Fibroblast of skin of right biceps (primary cell): Measurements from ENCODE around the gene ARHGDIA.

Experiments
- DNase-seq: peaks from one replicate; pipeline ENCODE4 v3.0.0-alpha.2; 2013

ARHGDIA gene

GRCh38 chr17:81822996-81823819 is 47.9 kb downstream of the ARHGDIA start:
- DNase-seq: no peak

DNA sequence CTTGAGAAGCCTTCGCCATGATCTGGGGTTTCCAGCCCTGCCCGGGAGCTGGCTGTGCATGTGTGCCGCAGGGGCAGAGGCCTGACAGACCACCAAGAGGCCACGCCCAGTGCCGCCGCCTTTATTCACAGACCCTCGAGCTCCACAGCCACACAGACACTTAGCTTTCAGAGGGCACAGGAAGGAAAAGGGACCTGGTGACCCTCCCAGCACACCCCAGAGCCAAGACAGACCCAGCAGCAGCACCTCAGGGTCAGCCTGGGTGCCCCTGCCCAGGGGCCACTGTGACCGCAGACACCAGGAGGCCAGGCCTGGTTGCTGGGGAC is 48.9 kb downstream of the ARHGDIA start:
- no peak for DNase-seq

- peak; percentile 47 for DNase-seq
Observed at GRCh38 chr17:81821603-81822311, 49.4 kb downstream of the ARHGDIA start.

GRCh38 chr17:81821147-81821546 is 50.0 kb downstream of the ARHGDIA start:
- no peak for DNase-seq

DNA sequence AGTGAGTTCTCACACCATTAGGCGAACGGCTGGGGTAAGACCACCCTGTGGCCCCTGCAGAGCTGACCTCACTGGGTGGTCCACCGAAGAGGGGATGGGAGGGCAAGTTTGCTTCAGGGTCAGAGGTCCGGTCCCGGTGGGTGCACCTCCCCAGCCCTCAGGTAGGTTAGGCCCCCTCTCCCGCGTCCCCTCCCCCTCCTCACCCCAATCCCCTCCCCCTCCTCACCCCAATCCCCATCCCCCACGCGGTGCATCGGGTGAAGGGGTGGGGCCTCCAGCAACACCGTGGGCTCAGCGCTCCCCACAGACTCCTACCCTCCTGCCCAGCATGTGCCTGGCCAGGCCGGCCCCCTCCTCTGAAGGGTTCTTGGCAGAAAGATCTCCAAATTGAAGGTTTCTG is 51.4 kb downstream of the ARHGDIA start:
- DNase-seq: no peak

DNA sequence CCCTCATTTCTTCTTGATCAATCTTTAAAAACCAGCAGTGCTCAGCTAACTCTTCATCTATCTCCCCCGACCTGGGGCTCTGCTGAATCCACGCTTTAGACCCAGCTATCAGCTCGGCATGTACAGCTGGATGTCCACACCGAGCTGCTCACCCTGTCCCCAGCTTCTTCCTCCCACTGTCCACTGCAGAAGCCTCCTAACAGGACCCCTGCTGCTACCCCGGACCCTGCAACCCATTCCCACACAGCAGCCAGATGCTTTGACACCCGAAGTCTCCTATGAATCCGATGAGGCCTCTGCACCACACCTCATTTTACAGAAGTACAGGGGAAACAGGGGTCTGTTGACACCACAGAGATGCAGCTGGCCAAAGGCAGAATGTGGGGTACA is 53.4 kb downstream of the ARHGDIA start:
- DNase-seq: no peak
